Liver (tissue), 3 donors: ENCODE data around the gene MYO18A.

ENCODE experiments used
- FOXA1 ChIP-seq: IDR thresholded peaks from 2 replicates; pipeline ENCODE4 v1.6.1; 2016; ENCODE audit warnings: antibody characterized with exemption
- GABPA ChIP-seq, 2 donors: IDR thresholded peaks in 1 of 2; conservative IDR thresholded peaks in 1 of 2; 2 replicates each; pipeline ENCODE4 v1.6.1; 2016; ENCODE audit warnings: antibody characterized with exemption in 2 of 2, mild to moderate bottlenecking in 1 of 2, moderate library complexity in 1 of 2
- HNF4G ChIP-seq: IDR thresholded peaks from 2 replicates; pipeline ENCODE4 v1.6.1; 2016; ENCODE audit warnings: antibody characterized with exemption
- JUND ChIP-seq, 2 donors: IDR thresholded peaks; 2 replicates each; pipeline ENCODE4 v1.6.1; 2016; ENCODE audit warnings: antibody characterized with exemption in 2 of 2
- YY1 ChIP-seq: IDR thresholded peaks from 2 replicates; pipeline ENCODE4 v1.6.1; 2016; ENCODE audit warnings: antibody characterized with exemption, mild to moderate bottlenecking
- TF ChIP-seq, protein P1 (sequence below): fragments of 150-350 bp; IDR thresholded peaks from 2 replicates; pipeline ENCODE4 v1.5.1; 2017; ENCODE audit warnings: improper control_type of control experiment, low read depth, low read length; ENCODE audit not compliant: missing input control
- TF ChIP-seq, protein P2 (sequence below): IDR thresholded peaks from 2 replicates; pipeline ENCODE4 v1.6.1; 2016; ENCODE audit warnings: antibody characterized with exemption, mild to moderate bottlenecking
- donor health status: healthy.
- donor health status: healthy.

DNA sequence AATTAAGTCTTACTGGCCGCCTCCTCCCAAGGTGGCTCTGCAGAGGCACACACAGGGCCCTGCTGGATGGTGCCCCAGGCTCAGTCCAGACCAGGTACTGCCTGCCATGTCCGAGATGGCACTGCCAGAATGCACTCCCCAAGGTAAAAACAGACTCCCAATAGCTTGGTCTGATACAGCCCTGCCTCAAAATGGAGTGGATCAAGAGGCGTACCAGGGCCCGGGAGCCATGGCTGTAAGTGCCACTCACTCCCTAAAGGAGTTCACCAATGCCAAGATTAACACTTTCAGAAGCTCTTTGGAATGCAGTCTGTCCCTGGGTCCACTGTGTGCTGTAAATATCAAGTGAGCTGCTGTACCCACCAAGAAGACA lies 576 bp upstream of the MYO18A start:
- TF ChIP-seq, protein P1, sequence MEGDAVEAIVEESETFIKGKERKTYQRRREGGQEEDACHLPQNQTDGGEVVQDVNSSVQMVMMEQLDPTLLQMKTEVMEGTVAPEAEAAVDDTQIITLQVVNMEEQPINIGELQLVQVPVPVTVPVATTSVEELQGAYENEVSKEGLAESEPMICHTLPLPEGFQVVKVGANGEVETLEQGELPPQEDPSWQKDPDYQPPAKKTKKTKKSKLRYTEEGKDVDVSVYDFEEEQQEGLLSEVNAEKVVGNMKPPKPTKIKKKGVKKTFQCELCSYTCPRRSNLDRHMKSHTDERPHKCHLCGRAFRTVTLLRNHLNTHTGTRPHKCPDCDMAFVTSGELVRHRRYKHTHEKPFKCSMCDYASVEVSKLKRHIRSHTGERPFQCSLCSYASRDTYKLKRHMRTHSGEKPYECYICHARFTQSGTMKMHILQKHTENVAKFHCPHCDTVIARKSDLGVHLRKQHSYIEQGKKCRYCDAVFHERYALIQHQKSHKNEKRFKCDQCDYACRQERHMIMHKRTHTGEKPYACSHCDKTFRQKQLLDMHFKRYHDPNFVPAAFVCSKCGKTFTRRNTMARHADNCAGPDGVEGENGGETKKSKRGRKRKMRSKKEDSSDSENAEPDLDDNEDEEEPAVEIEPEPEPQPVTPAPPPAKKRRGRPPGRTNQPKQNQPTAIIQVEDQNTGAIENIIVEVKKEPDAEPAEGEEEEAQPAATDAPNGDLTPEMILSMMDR = no peak
- TF ChIP-seq YY1 (no peak), JUND (IDR thresholded peaks at IDR 0.05) (no peak), FOXA1 (no peak), HNF4G (no peak), GABPA (IDR thresholded peaks at IDR 0.05 in 1 of 2, conservative IDR thresholded peaks at IDR 0.05 in 1 of 2) (no peak)
- TF ChIP-seq, protein P2, sequence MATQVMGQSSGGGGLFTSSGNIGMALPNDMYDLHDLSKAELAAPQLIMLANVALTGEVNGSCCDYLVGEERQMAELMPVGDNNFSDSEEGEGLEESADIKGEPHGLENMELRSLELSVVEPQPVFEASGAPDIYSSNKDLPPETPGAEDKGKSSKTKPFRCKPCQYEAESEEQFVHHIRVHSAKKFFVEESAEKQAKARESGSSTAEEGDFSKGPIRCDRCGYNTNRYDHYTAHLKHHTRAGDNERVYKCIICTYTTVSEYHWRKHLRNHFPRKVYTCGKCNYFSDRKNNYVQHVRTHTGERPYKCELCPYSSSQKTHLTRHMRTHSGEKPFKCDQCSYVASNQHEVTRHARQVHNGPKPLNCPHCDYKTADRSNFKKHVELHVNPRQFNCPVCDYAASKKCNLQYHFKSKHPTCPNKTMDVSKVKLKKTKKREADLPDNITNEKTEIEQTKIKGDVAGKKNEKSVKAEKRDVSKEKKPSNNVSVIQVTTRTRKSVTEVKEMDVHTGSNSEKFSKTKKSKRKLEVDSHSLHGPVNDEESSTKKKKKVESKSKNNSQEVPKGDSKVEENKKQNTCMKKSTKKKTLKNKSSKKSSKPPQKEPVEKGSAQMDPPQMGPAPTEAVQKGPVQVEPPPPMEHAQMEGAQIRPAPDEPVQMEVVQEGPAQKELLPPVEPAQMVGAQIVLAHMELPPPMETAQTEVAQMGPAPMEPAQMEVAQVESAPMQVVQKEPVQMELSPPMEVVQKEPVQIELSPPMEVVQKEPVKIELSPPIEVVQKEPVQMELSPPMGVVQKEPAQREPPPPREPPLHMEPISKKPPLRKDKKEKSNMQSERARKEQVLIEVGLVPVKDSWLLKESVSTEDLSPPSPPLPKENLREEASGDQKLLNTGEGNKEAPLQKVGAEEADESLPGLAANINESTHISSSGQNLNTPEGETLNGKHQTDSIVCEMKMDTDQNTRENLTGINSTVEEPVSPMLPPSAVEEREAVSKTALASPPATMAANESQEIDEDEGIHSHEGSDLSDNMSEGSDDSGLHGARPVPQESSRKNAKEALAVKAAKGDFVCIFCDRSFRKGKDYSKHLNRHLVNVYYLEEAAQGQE = no peak
